Fibroblast of lung (primary cell): ENCODE data around the gene NKX3-2.

Experiments used
- CTCF ChIP-seq, 2 donors: IDR thresholded peaks in 1 of 2; conservative IDR thresholded peaks in 1 of 2; 1 replicate in 1 of 2; 2 replicates in 1 of 2; pipeline ENCODE4 v1.5.1; 2011 to 2012; ENCODE audit warnings: low read length in 2 of 2, control low read depth in 1 of 2, inconsistent platforms in 1 of 2, low read depth in 1 of 2, mild to moderate bottlenecking in 1 of 2
- EZH2 ChIP-seq: IDR thresholded peaks from 2 replicates; pipeline ENCODE4 v1.5.1; 2012; ENCODE audit warnings: low read length, control low read depth, mild to moderate bottlenecking; ENCODE audit errors: missing control alignments

DNA sequence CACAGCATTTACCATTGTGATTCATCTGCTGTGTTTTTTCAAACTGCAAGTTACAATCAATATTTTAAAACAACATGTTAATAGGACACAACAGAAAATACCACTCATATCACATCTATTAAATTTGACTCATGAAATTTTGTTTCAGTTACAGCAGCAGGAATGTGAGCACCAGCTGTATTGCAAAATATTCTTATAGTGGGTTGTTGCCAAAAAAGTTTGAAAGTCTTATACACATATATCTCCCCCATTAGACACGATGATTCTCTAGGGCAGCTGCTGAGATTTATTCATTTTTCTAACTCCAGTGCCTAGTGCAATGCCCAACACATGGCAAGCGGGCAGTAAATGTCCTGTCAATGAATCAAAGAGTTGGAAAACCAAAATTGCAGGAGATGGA is 26.6 kb upstream of the NKX3-2 start:
- TF ChIP-seq CTCF (conservative IDR thresholded peaks at IDR 0.05 in 1 of 2, IDR thresholded peaks at IDR 0.05 in 1 of 2; ENCODE audit: low read depth in 1 of 2, low read length in 2 of 2) (no peak), EZH2 (no peak)
